GM19351 (cell line): ENCODE measurements around the gene CDK19.
"Not testable (repeated sequence)": the region's sequence is repeated elsewhere in the genome, so short reads cannot be mapped to it uniquely, and the experiment has no call there.

Source experiments
- ATAC-seq: cut with Tn5 transposase; IDR thresholded peaks from one replicate; pipeline ENCODE4 v1.9.1; 2021; ENCODE audit warnings: mild to moderate bottlenecking, moderate library complexity; ENCODE audit not compliant: unreplicated experiment

CDK19 gene

DNA sequence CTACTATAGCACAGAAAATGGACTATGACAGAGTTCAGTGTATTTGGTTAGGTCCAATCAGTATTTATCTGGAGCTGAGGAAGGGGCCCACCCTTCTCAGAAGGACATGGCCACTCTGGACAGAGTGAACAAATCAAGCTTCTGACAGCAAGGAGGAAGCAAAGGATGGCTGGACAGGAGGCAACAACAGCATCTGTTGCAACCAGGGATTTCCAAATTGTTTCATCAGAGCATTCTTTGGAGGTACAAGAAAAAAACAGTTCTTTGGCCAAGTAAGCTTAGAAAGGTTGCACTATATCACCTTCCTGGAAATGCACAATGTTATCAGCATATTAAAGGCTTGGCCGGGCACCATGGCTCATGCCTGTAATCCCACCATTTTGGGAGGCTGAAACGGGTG, 220.2 kb downstream of the CDK19 start:
- no peak for ATAC-seq

DNA sequence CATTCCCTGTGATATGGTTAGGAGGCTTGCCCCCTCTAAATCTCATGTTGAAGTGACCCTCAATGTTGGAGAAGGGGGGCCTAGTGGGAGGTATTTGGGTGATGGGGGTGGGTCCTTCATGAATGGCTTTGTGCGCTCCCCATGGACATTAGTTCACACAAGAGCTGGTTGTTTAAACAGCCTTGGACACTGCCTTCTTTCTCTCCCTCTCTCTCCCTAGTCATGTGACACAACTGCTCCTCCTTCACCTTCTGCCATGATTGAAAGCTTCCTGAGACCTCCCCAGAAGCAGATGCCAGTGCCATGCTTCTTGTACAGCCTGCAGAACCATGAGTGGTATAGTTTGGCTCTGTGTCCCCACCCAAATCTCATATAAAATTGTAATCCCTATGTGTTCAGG, 221.6 kb downstream of the CDK19 start:
- ATAC-seq, result no peak

DNA sequence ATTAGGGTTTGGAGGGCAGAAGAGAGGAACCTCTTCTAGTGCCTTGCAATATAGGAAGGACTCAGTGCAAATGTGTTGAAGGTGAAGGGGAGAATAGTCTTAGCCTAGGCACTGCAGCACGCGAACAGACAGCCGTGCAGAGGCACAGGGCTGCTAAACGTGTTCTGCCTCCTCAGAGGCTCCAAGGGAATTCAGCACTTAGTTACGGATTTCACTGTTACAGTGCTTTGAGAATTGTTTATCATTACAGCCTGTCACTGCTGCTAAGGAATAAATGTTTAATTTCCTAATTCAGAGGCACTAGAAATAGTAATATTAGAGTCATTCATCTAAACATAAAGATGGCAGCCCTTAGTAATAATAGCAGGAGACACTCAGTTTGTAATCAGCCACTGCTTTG, 222.5 kb downstream of the CDK19 start:
- ATAC-seq, result no peak

GRCh38 chr6:110590821-110591351, 224.4 kb downstream of the CDK19 start:
- peak; percentile 30 for ATAC-seq

- peak; percentile 97 for ATAC-seq
These were observed 225.3 kb downstream of the CDK19 start for GRCh38 chr6:110589865-110590513.

GRCh38 chr6:110587328-110587727, 227.9 kb downstream of the CDK19 start:
- no peak for ATAC-seq

DNA sequence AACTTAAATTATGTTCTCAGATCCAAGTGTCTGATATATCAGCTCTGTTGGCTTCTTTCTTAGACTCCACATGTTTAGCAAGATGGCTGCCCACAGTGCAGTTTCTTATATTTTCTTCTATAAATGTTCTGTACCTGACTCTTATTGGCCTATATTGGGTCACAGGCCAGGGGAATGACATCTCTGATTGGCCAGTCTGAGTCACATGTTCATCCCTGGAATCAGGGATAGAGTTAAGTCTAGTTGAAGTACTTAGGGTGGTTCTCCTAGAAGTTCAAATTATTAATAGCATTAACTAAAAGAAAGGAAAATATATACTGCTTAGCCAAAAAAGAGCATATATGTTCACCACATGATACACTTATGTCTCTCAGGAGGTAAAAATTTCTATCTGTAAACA, 233.6 kb downstream of the CDK19 start:
- no peak for ATAC-seq

- not testable (repeated sequence) for ATAC-seq
These were observed 237.6 kb downstream of the CDK19 start for GRCh38 chr6:110577596-110578167.

- no peak for ATAC-seq
These were observed 239.3 kb downstream of the CDK19 start for GRCh38 chr6:110575925-110576463.

- ATAC-seq, result no peak
These were observed 240.5 kb downstream of the CDK19 start for GRCh38 chr6:110574817-110575216.

- ATAC-seq, result no peak
These were observed 241.7 kb downstream of the CDK19 start for GRCh38 chr6:110573537-110573936.

GRCh38 chr6:110573136-110573535, 242.1 kb downstream of the CDK19 start:
- ATAC-seq, result no peak

DNA sequence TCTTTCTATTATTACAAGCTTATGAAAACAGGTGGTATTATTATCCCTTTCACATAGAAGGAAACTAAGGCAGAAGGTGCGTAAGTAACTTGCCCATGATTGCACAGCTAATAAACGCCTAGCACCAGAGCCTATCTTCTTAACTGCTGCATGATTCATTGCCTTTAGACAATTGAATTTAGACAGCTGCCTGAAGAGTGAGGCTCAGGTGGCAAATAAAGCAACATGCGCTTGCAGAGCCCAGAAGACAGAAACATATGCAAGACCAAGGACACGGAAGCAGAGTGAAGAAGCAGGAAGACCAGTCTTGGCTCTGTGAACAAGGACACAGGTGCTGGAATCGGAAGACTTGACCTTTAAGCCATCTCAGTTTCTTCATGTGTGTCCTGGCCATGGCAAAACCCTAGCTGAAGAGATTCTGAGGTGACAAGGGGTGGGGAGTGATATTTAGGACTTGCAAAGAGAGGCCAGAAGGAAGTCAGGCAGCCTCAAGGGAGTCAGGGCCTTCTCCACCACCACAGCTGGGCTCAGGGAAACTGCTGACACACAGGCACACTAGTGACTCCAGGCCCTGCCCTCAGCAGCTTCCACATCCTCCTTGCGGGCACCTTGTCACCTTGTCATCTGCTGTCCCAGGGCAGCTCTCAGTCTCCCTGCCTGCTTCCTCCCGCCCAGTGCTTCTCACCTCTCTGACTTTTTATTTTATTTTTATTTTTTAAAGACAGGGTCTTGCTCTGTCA, 247.1 kb downstream of the CDK19 start:
- ATAC-seq, result no peak

GRCh38 chr6:110566346-110567125, 248.7 kb downstream of the CDK19 start:
- no peak for ATAC-seq

GRCh38 chr6:110564703-110565421, 250.4 kb downstream of the CDK19 start:
- no peak for ATAC-seq

DNA sequence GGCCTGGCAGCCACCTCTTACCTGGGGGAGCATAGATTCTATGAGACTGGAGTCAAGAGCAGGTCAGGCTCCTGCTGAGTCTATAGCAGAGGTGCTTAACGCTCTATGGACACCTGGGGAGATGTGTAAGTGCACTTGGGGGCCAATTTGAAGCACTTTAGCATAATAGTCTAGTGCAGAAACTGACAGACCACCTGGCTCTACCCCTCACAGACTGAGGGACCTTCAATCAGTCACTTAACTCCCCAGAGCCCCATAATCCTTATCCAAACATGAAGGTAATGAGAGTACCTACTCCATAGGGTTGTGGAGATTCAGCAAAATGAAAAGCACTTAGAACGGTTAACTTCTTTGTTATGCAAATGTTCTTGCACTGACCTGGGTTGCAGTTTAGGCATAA, 251.6 kb downstream of the CDK19 start:
- no peak for ATAC-seq

DNA sequence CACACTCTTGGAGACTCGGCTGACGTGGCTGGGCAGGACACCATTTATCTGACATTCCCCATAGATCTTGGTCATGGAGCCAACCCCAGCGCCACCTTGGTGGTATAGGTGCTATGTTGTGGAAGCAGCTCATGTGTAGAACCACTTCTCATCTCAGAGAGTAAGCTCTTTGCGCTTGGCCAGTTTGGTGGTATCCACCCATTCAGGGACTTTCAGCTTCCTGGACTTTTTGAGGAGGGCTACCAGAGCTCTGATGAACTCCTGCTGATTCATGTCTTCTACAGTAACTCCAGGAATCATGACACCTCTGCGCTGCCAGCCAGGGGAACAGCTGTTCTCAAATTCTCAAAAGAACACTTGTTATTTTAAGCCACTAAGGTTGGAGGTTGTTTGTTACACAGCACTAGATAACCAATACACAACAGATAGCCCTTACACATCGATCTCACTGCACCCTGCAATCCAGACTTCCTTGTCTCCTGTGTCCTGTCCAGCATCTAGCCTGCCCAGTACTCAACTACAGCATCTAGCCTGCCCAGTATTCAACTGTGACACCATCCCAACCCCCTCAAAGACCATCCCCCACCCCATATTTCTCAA, 252.9 kb downstream of the CDK19 start:
- ATAC-seq, result no peak

GRCh38 chr6:110561696-110562095, 253.6 kb downstream of the CDK19 start:
- ATAC-seq, result no peak

- no peak for ATAC-seq
These were observed 254.3 kb downstream of the CDK19 start for GRCh38 chr6:110561008-110561396.
